ENCODE data around the gene WNT3A. TPM values are rescaled to one million over a fixed set of nuclear protein-coding genes. Genes with fewer than 3 reads are reported as not detected.
A peak's percentile ranks its signal among the peaks of the same experiment; 100 is the strongest.

WNT3A gene
- total RNA-seq, 1 experiment from 2014 or later = 1.0 TPM

DNA sequence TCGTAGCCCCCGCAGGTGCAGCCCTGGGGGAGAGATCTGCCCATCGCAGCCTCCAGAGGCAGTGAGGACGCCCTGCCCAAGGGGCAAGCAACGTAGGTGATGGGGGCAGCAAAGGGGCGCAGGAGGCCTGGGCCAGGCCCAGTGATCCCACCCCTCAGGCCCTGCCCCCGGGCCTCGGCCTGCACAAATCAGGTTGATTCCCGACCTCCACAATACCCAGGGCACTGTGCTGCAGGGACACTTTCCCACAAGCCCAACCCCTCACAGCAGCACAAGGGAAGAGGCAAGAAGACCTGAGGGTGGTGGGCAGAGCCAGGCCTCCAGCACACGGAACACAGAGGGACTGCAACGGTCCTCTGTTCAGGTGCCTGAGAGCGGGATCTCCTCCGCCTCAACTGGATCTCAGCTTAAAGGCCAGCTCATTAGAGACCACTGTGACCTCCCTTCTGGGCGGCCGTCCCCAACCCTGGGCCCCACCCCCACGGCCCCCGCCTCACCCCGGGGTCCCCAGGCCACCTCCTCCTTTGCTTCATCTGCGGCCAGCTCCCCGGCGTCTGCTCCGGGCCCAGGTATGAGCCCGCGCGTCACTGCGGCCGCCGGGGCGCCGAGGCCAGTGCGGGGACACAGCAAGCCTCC is 74.9 kb downstream of the WNT3A start:
- DNase-seq (peak; percentile 44), ATAC-seq (peak; percentile 16)
- Histone ChIP-seq H3K27ac (ENCODE audit: low read length) (peak overlapping the region; percentile 31), H3K4me3 (ENCODE audit: low read length) (peak overlapping the region; percentile 80), H4K20me1 (ENCODE audit: low read length) (peaks cover 38% of the 10 kb centered on the region), H3K9me2 (replicated peaks; ENCODE audit: low read length) (no peaks in the 10 kb centered on the region), H3F3A (ENCODE audit: low read length, unreplicated experiment) (no peaks in the 10 kb centered on the region), H3K9ac (ENCODE audit: low read length) (peak overlapping the region; percentile 96), H2AFZ (ENCODE audit: low read length) (peak overlapping the region; percentile 85), H3K27me3 (ENCODE audit: low read length) (no peaks in the 10 kb centered on the region), H3K4me2 (ENCODE audit: low read length) (peak overlapping the region; percentile 93), H3K4me1 (ENCODE audit: insufficient read depth, low read length) (peaks cover 31% of the 10 kb centered on the region), H3K79me2 (ENCODE audit: low read length) (peaks cover 77% of the 10 kb centered on the region), H3K9me3 (ENCODE audit: low read length) (no peaks in the 10 kb centered on the region), H3K36me3 (ENCODE audit: low read depth, low read length) (peaks cover 22% of the 10 kb centered on the region; the same call in 1 of the 2 replicates)
- intact Hi-C loops (cut with micrococcal nuclease) = loop anchor here (1.0 to 10.0 kb wide), 4 partner anchors 21 to 317 kb away; partner anchors contain the start of genes C1orf35 and GUK1
- TSS peak; percentile 15 for BruUV-seq (replicated peaks)
- TF ChIP-seq EZH2 (IDR thresholded peaks at IDR 0.05; ENCODE audit: low read length, unreplicated experiment) (no peak), EZH2phosphoT487 (IDR thresholded peaks at IDR 0.05; ENCODE audit: borderline replicate concordance, low read length) (no peak)
- TF ChIP-seq, protein P1, sequence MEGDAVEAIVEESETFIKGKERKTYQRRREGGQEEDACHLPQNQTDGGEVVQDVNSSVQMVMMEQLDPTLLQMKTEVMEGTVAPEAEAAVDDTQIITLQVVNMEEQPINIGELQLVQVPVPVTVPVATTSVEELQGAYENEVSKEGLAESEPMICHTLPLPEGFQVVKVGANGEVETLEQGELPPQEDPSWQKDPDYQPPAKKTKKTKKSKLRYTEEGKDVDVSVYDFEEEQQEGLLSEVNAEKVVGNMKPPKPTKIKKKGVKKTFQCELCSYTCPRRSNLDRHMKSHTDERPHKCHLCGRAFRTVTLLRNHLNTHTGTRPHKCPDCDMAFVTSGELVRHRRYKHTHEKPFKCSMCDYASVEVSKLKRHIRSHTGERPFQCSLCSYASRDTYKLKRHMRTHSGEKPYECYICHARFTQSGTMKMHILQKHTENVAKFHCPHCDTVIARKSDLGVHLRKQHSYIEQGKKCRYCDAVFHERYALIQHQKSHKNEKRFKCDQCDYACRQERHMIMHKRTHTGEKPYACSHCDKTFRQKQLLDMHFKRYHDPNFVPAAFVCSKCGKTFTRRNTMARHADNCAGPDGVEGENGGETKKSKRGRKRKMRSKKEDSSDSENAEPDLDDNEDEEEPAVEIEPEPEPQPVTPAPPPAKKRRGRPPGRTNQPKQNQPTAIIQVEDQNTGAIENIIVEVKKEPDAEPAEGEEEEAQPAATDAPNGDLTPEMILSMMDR (conservative IDR thresholded peaks at IDR 0.05; ENCODE audit: low read depth, low read length) = no peak
- CTCF ChIA-PET = interaction anchor here (0.6 to 1.6 kb wide), 3 partner anchors 20 to 91 kb away, joined by 3 to 7 read pairs (median 4); no protein-coding TSS in a partner anchor
- POLR2A ChIA-PET (ENCODE audit: unreplicated experiment) = interaction anchor here (0.6 kb wide), 2 partner anchors 12 to 77 kb away, joined by 4 to 7 read pairs; no protein-coding TSS in a partner anchor

DNA sequence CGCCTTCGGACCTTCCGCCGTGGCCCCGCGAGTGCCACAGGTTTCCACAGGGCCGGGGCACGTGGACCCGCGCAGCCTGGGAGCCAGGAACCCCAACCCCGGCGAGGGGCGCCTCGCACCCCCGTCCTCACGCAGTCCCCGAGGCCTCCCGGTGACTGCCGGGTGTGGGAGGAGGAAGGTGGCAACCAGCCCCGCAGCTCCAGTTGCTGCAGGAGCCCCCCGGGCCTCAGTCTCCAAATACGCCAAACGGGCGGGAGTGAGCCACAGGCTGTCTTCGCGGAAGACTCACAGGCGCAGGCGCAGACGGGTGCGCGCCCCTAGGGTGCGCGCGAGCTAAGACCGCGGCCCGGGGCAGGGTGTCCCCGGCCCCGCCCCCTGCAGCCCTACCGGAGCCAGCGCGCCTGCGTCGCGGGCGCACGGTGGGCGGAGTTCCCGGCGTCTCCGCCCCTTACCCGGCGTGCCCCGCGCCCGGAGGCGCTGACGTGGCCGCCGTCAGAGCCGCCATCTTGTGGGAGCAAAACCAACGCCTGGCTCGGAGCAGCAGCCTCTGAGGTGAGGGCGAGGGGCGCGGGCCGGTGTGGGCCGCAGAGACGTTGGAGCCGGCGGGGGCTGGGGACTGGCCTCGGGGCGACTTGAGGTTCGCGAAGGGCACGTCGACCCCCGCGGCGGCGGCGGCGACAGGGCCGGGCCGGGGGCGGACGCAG is 75.6 kb downstream of the WNT3A start, which contains the start of gene ARF1:
Gene ARF1 (plus strand): TSS at position 495 of the 704 bp plus-strand sequence. CDS start 14,407 bp downstream, outside the sequence.
- H3K27me3 ChIP-seq (ENCODE audit: low read length) = no peaks in the 10 kb centered on the region
- peaks cover 83% of the 10 kb centered on the region for H3K79me2 ChIP-seq (ENCODE audit: low read length)
- H3K4me3 ChIP-seq (ENCODE audit: low read length) = peak within 1 kb of the TSS; percentile 80
- BruUV-seq (replicated peaks) = no TSS peak
- H3F3A ChIP-seq (ENCODE audit: low read length, unreplicated experiment) = peaks cover 6% of the 10 kb centered on the region
- intact Hi-C loops (cut with micrococcal nuclease) = loop anchor here (1.0 to 10.0 kb wide), 4 partner anchors 20 to 318 kb away; partner anchors contain the start of genes C1orf35 and GUK1
- TF ChIP-seq, protein P1 (conservative IDR thresholded peaks at IDR 0.05; ENCODE audit: low read depth, low read length) = no peak
- TF ChIP-seq EZH2phosphoT487 (IDR thresholded peaks at IDR 0.05; ENCODE audit: borderline replicate concordance, low read length) (no peak), EZH2 (IDR thresholded peaks at IDR 0.05; ENCODE audit: low read length, unreplicated experiment) (no peak)
- peak; percentile 78 for ATAC-seq
- no peaks in the 10 kb centered on the region for H3K9me2 ChIP-seq (replicated peaks; ENCODE audit: low read length)
- CTCF ChIA-PET = interaction anchor here (0.6 to 1.6 kb wide), 2 partner anchors 20 to 83 kb away, joined by 3 to 7 read pairs; no protein-coding TSS in a partner anchor
- peaks cover 44% of the 10 kb centered on the region for H4K20me1 ChIP-seq (ENCODE audit: low read length)
- H3K27ac ChIP-seq (ENCODE audit: low read length) = peak within 1 kb of the TSS; percentile 33
- peaks cover 37% of the 10 kb centered on the region for H3K4me1 ChIP-seq (ENCODE audit: insufficient read depth, low read length)
- peak within 1 kb of the TSS; percentile 85 for H2AFZ ChIP-seq (ENCODE audit: low read length)
- H3K9ac ChIP-seq (ENCODE audit: low read length) = peak within 1 kb of the TSS; percentile 96
- H3K4me2 ChIP-seq (ENCODE audit: low read length) = peak within 1 kb of the TSS; percentile 93
- DNase-seq = peak; percentile 100
- H3K36me3 ChIP-seq (ENCODE audit: low read depth, low read length) = peaks cover 22% of the 10 kb centered on the region; the same call in 1 of the 2 replicates
- POLR2A ChIA-PET (ENCODE audit: unreplicated experiment) = interaction anchor here (0.6 kb wide), 3 partner anchors 11 to 78 kb away, joined by 4 to 7 read pairs (median 4); no protein-coding TSS in a partner anchor
- H3K9me3 ChIP-seq (ENCODE audit: low read length) = no peaks in the 10 kb centered on the region

Measured in PC-3 (cell line).